CD4-positive, alpha-beta T cell treated with Interleukin-12 subunit alpha and Interleukin-12 subunit beta, for 1 hour (primary cell): Measurements from ENCODE around the gene TMEM176A.

Experiments used
- DNase-seq: peaks from one replicate; pipeline ENCODE4 v3.0.0-alpha.2; 2020

The TMEM176A gene

GRCh38 chr7:150850273-150850672 is 49.7 kb downstream of the TMEM176A start:
- DNase-seq: no peak

GRCh38 chr7:150851492-150852370 is 51.2 kb downstream of the TMEM176A start:
- DNase-seq: no peak

GRCh38 chr7:150852371-150852905 is 51.9 kb downstream of the TMEM176A start, which contains the start of gene AOC1:
Gene AOC1 (plus strand): TSS chr7:150852517. CDS start chr7:150856471, 3,954 bp downstream.
- no peak for DNase-seq

- no peak for DNase-seq
Measured at GRCh38 chr7:150854066-150855000, 53.8 kb downstream of the TMEM176A start.
